HCT116 (cell line): ENCODE measurements around the gene SPPL2C. TPM values are rescaled to one million over a fixed set of nuclear protein-coding genes. Genes with fewer than 3 reads are reported as not detected.

Source experiments
- ATAC-seq: fragments of 200-7000 bp; cut with Tn5 transposase; 2 replicates; pipeline ENCODE4 v1.9.1; 2020; ENCODE audit warnings: mild to moderate bottlenecking, moderate library complexity
- BruUV-seq: library from RNA; stranded (reverse); fragments of 400-500 nt; replicated peaks from 2 replicates; lab custom pipeline; 2021; lab: Mats Ljungman, UMichigan
- CTCF ChIA-PET: fragments of 300-600 bp; sonication (Branson Sonifier 250); formaldehyde crosslinking; loops from one replicate; lab custom pipeline; 2021; ENCODE audit warnings: antibody characterized with exemption; lab: Charles Lee
- POLR2A ChIA-PET: fragments of 300-600, 350-600 bp; sonication (Branson Sonifier 250); formaldehyde crosslinking; loops from one replicate; lab custom pipeline; 2021; ENCODE audit warnings: antibody characterized with exemption; lab: Charles Lee
- RAD21 ChIA-PET, 2 experiments: fragments of 300-600 bp; sonication (Branson Sonifier 250); formaldehyde crosslinking; loops; one replicate each; lab custom pipeline; 2023; ENCODE audit warnings: low total read pairs in 2 of 2; ENCODE audit not compliant: uncharacterized antibody in 2 of 2, unreplicated experiment in 2 of 2, low non-redundant PET in 1 of 2; lab: Charles Lee
- DNase-seq: peaks from one replicate; pipeline ENCODE4 v3.0.0-alpha.2; 2010; ENCODE audit warnings: low read depth, low spot score
- H2AFZ ChIP-seq: fragments of 200-600 bp; shearing (Covaris generic), sonication (generic); 2 replicates; pipeline ENCODE4 v1.6.1; 2017; ENCODE audit warnings: low read depth, mixed run types, mixed read lengths, antibody characterized with exemption, low read length; ENCODE audit not compliant: poor library complexity, severe bottlenecking
- H3K27ac ChIP-seq: 2 replicates; pipeline ENCODE4 v1.5.1; 2012; ENCODE audit warnings: low read depth, low read length
- H3K27me3 ChIP-seq: fragments of 200-600 bp; sonication (generic); 2 replicates; pipeline ENCODE4 v1.6.1; 2016; ENCODE audit warnings: mixed run types, low read length, mixed read lengths; ENCODE audit not compliant: insufficient read depth
- H3K36me3 ChIP-seq, 2 experiments: fragments of 200-500 bp in 1 of 2; fragments of 200-600 bp in 1 of 2; sonication (Bioruptor generic) in 1 of 2; sonication (generic) in 1 of 2; 2 replicates each; pipeline versions ENCODE4 v1.5.1 to v1.6.1; 2014 to 2016; ENCODE audit warnings: low read length in 2 of 2, inconsistent platforms in 1 of 2, mixed read lengths in 1 of 2, mixed run types in 1 of 2; ENCODE audit not compliant: insufficient read depth in 2 of 2, control insufficient read depth in 1 of 2
- H3K4me1 ChIP-seq, 2 experiments: fragments of 200-600 bp in 1 of 2; sonication (generic) in 1 of 2; 2 replicates each; pipeline versions ENCODE4 v1.5.1 to v1.6.1; 2012 to 2017; ENCODE audit warnings: low read length in 2 of 2, inconsistent platforms in 1 of 2, mild to moderate bottlenecking in 1 of 2, mixed read lengths in 1 of 2, mixed run types in 1 of 2, moderate library complexity in 1 of 2; ENCODE audit not compliant: insufficient read depth in 2 of 2, control insufficient read depth in 1 of 2
- H3K4me2 ChIP-seq: fragments of 200-600 bp; sonication (generic); 2 replicates; pipeline ENCODE4 v1.6.1; 2017; ENCODE audit warnings: mixed run types, low read length, mixed read lengths
- H3K4me3 ChIP-seq, 2 experiments: fragments of 200-600 bp in 1 of 2; sonication (generic) in 1 of 2; replicated peaks in 1 of 2; 2 replicates each; pipeline ENCODE4 v1.5.1; 2011 to 2016; ENCODE audit warnings: low read length in 2 of 2, control low read depth in 1 of 2, low read depth in 1 of 2, mild to moderate bottlenecking in 1 of 2, mixed read lengths in 1 of 2, mixed run types in 1 of 2
- H3K79me2 ChIP-seq: fragments of 200-600 bp; sonication (generic); 2 replicates; pipeline ENCODE4 v1.6.1; 2017; ENCODE audit warnings: mild to moderate bottlenecking, mixed run types, low read length, moderate library complexity, mixed read lengths; ENCODE audit not compliant: insufficient read depth
- H3K9ac ChIP-seq: fragments of 200-600 bp; sonication (generic); 2 replicates; pipeline ENCODE4 v1.6.1; 2016; ENCODE audit warnings: low read length, mixed read lengths
- H3K9me2 ChIP-seq: fragments of 200-600 bp; sonication (generic), shearing (Covaris generic); 2 replicates; pipeline ENCODE4 v1.6.1; 2017; ENCODE audit warnings: mixed run types, mild to moderate bottlenecking, moderate library complexity; ENCODE audit not compliant: insufficient read depth
- H3K9me3 ChIP-seq, 2 experiments: fragments of 200-500 bp in 1 of 2; fragments of 200-600 bp in 1 of 2; sonication (Bioruptor generic) in 1 of 2; sonication (generic) in 1 of 2; 2 replicates each; pipeline ENCODE4 v1.6.1; 2014 to 2017; ENCODE audit warnings: low read length in 2 of 2, mixed read lengths in 2 of 2, inconsistent platforms in 1 of 2, low read depth in 1 of 2, mild to moderate bottlenecking in 1 of 2, mixed run types in 1 of 2, moderate library complexity in 1 of 2; ENCODE audit not compliant: control insufficient read depth in 1 of 2, insufficient read depth in 1 of 2
- H4K20me1 ChIP-seq: fragments of 200-600 bp; sonication (generic), shearing (Covaris generic); 2 replicates; pipeline ENCODE4 v1.6.1; 2017; ENCODE audit warnings: mixed run types, mild to moderate bottlenecking, moderate library complexity; ENCODE audit not compliant: insufficient read depth
- ATF3 ChIP-seq: IDR thresholded peaks from 2 replicates; pipeline ENCODE4 v1.6.1; 2012
- CTCF ChIP-seq, 3 experiments: fragments of 200-600 bp in 1 of 3; sonication (generic) in 1 of 3; IDR thresholded peaks in 2 of 3; conservative IDR thresholded peaks in 1 of 3; 2 replicates each; pipeline ENCODE4 v1.5.1; 2012 to 2017; ENCODE audit warnings: low read depth in 2 of 3, low read length in 2 of 3, antibody characterized with exemption in 1 of 3, borderline replicate concordance in 1 of 3, control low read depth in 1 of 3, mild to moderate bottlenecking in 1 of 3, mixed read lengths in 1 of 3, mixed run types in 1 of 3, moderate library complexity in 1 of 3; ENCODE audit not compliant: insufficient read depth in 1 of 3
- EGR1 ChIP-seq: IDR thresholded peaks from 2 replicates; pipeline ENCODE4 v1.6.1; 2012; ENCODE audit warnings: low read depth
- EZH2phosphoT487 ChIP-seq: fragments of 200-600 bp; IDR thresholded peaks from 2 replicates; pipeline ENCODE4 v1.6.1; 2018; ENCODE audit warnings: antibody characterized with exemption, borderline replicate concordance
- ZFX ChIP-seq: fragments of 450-650 bp; IDR thresholded peaks from 2 replicates; pipeline ENCODE4 v1.6.1; 2017
- ZNF274 ChIP-seq: fragments of 200-500 bp; sonication (Bioruptor generic); IDR thresholded peaks from 2 replicates; pipeline ENCODE4 v1.6.1; 2014; ENCODE audit warnings: mild to moderate bottlenecking, low read depth, low read length, inconsistent platforms
- intact Hi-C: fragments of 100-400 bp; cut with micrococcal nuclease; formaldehyde crosslinking; loops from 2 replicates; pipeline ENCODE4 v1.10.0; 2022
- total RNA-seq: library from RNA; stranded (reverse); gene quantifications from one replicate; pipeline ENCODE4 v1.2.1, GENCODE V29; 2021; ENCODE audit not compliant: unreplicated experiment

The SPPL2C gene
- total RNA-seq, 1 experiment from 2014 or later: not detected

- ChIA-PET CTCF (no interaction called here), POLR2A (no interaction called here), RAD21 (no interaction called here)
- DNase-seq (no peak), ATAC-seq (no peak)
- BruUV-seq: no TSS peak
- Histone ChIP-seq H3K27ac (no peak overlapping the region), H3K27me3 (no peaks in the 10 kb centered on the region), H3K9me2 (no peaks in the 10 kb centered on the region), H4K20me1 (no peaks in the 10 kb centered on the region), H3K4me3 (no peak overlapping the region), H3K9ac (no peak overlapping the region), H2AFZ (no peak overlapping the region), H3K36me3 (no peaks in the 10 kb centered on the region), H3K4me2 (no peak overlapping the region), H3K4me1 (no peaks in the 10 kb centered on the region), H3K9me3 (peaks cover 0 to 7% of the 10 kb centered on the region in 2 experiments; a peak in 1 of 4 replicates), H3K79me2 (no peaks in the 10 kb centered on the region)
- intact Hi-C loops: no loop called here
- TF ChIP-seq EGR1 (no peak), ATF3 (no peak), ZFX (no peak), CTCF (IDR thresholded peaks at IDR 0.05 in 2 of 3, conservative IDR thresholded peaks at IDR 0.05 in 1 of 3; ENCODE audit: borderline replicate concordance in 1 of 3, insufficient read depth in 1 of 3, low read depth in 2 of 3, low read length in 2 of 3) (no peak), ZNF274 (no peak), EZH2phosphoT487 (no peak)
Observed at GRCh38 chr17:45809499-45809898, 35.2 kb upstream of the SPPL2C start.

- Histone ChIP-seq H3K9ac (no peak overlapping the region), H3K9me2 (no peaks in the 10 kb centered on the region), H3K36me3 (no peaks in the 10 kb centered on the region), H3K79me2 (no peaks in the 10 kb centered on the region), H3K9me3 (peaks cover 0 to 7% of the 10 kb centered on the region in 2 experiments; a peak in 1 of 4 replicates), H3K4me3 (no peak overlapping the region), H3K27me3 (no peaks in the 10 kb centered on the region), H3K27ac (no peak overlapping the region), H3K4me1 (no peaks in the 10 kb centered on the region), H3K4me2 (no peak overlapping the region), H2AFZ (no peak overlapping the region), H4K20me1 (no peaks in the 10 kb centered on the region)
- intact Hi-C loops: no loop called here
- TF ChIP-seq ATF3 (no peak), CTCF (IDR thresholded peaks at IDR 0.05 in 2 of 3, conservative IDR thresholded peaks at IDR 0.05 in 1 of 3; ENCODE audit: borderline replicate concordance in 1 of 3, insufficient read depth in 1 of 3, low read depth in 2 of 3, low read length in 2 of 3) (peak; percentile 28 to 51 (median 40); a peak in 4 of 6 replicates)
- CTCF ChIA-PET: interaction anchor here (0.7 to 1.0 kb wide), 3 partner anchors 17 to 172 kb away, joined by 3 to 4 read pairs (median 3); no protein-coding TSS in a partner anchor
- RAD21 ChIA-PET: no interaction called here
- ATAC-seq: peak; percentile 65
- no TSS peak for BruUV-seq
- DNase-seq: peak; percentile 37
- POLR2A ChIA-PET: no interaction called here
Observed at GRCh38 chr17:45812102-45812501, 32.6 kb upstream of the SPPL2C start.
